SW 1271 (cell line): Measurements from ENCODE around the gene CEMP1.
A peak's percentile ranks its signal among the peaks of the same experiment; 100 is the strongest.
"Not testable (repeated sequence)": the region's sequence is repeated elsewhere in the genome, so short reads cannot be mapped to it uniquely, and the experiment has no call there.

Experiments
- DNase-seq, 2 experiments: peaks; one replicate each; lab custom pipeline; 2025; lab: John Stamatoyannopoulos, UW

The CEMP1 gene

GRCh38 chr16:2531371-2531695 is at the start of gene CEMP1:
TSS of gene CEMP1 (minus strand) at chr16:2531408. CDS start at chr16:2531073, 335 bp downstream.
- no peak for DNase-seq

GRCh38 chr16:2580818-2581217 is 49.6 kb upstream of the CEMP1 start:
- not testable (repeated sequence) for DNase-seq

GRCh38 chr16:2580143-2580542 is 48.9 kb upstream of the CEMP1 start:
- DNase-seq: not testable (repeated sequence)

GRCh38 chr16:2578905-2579304 is 47.7 kb upstream of the CEMP1 start:
- DNase-seq: not testable (repeated sequence)

GRCh38 chr16:2577044-2577443 is 45.8 kb upstream of the CEMP1 start:
- DNase-seq: not testable (repeated sequence)

- DNase-seq: not testable (repeated sequence)
Observed at GRCh38 chr16:2575839-2576238, 44.6 kb upstream of the CEMP1 start.

GRCh38 chr16:2572704-2573103 is 41.5 kb upstream of the CEMP1 start:
- not testable (repeated sequence) for DNase-seq

- DNase-seq: not testable (repeated sequence)
Observed at GRCh38 chr16:2568573-2568972, 37.4 kb upstream of the CEMP1 start.

GRCh38 chr16:2567506-2567905 is 36.3 kb upstream of the CEMP1 start:
- DNase-seq: not testable (repeated sequence)

- not testable (repeated sequence) for DNase-seq
Observed at GRCh38 chr16:2560798-2561133, 29.6 kb upstream of the CEMP1 start.

- DNase-seq: not testable (repeated sequence)
Observed at GRCh38 chr16:2560131-2560797, 29.1 kb upstream of the CEMP1 start.

- not testable (repeated sequence) for DNase-seq
Observed at GRCh38 chr16:2557150-2557549, 25.9 kb upstream of the CEMP1 start.

- not testable (repeated sequence) for DNase-seq
Observed at GRCh38 chr16:2554709-2555425, 23.7 kb upstream of the CEMP1 start.

- not testable (repeated sequence) for DNase-seq
Observed at GRCh38 chr16:2551420-2551889, 20.2 kb upstream of the CEMP1 start.

GRCh38 chr16:2550283-2550878 is 19.2 kb upstream of the CEMP1 start:
- DNase-seq: not testable (repeated sequence)

GRCh38 chr16:2543771-2544170 is 12.6 kb upstream of the CEMP1 start:
- not testable (repeated sequence) for DNase-seq

- DNase-seq: not testable (repeated sequence)
Observed at GRCh38 chr16:2541409-2541808, 10.2 kb upstream of the CEMP1 start.

- not testable (repeated sequence) for DNase-seq
Observed at GRCh38 chr16:2540912-2541311, 9.7 kb upstream of the CEMP1 start.

- DNase-seq: not testable (repeated sequence)
Observed at GRCh38 chr16:2539845-2540458, 8.7 kb upstream of the CEMP1 start.

GRCh38 chr16:2539192-2539844 is 8.1 kb upstream of the CEMP1 start:
- not testable (repeated sequence) for DNase-seq

- peak; percentile 63 to 77 for DNase-seq
Observed at GRCh38 chr16:2537451-2538379, 6.5 kb upstream of the CEMP1 start, which contains the start of gene PDPK1. TSS of gene PDPK1 (plus strand) at chr16:2538021. CDS start at chr16:2538113, 92 bp downstream.
